HepG2 (cell line): ENCODE data around the gene PPP2R2C. TPM values are rescaled to one million over a fixed set of nuclear protein-coding genes. Genes with fewer than 3 reads are reported as not detected.

Source experiments
- ATAC-seq: fragments of 200-7000 bp; cut with Tn5 transposase; 3 replicates; pipeline ENCODE4 v1.9.1; 2020; ENCODE audit warnings: mild to moderate bottlenecking, moderate library complexity
- BruUV-seq: library from RNA; stranded (reverse); fragments of 400-500 nt; replicated peaks from 2 replicates; lab custom pipeline; 2021; lab: Mats Ljungman, UMichigan
- CTCF ChIA-PET: fragments of 300-600 bp; formaldehyde crosslinking; extraction: SDS; loops from one replicate; lab custom pipeline; 2021; ENCODE audit warnings: low total read pairs, inconsistent platforms, low intra/inter-chr PET ratio; lab: Yijun Ruan, JAX
- POLR2A ChIA-PET: fragments of 350-600 bp; sonication (Branson Sonifier 250); formaldehyde crosslinking; loops from one replicate; lab custom pipeline; 2020; ENCODE audit warnings: antibody characterized with exemption, inconsistent platforms; lab: Yijun Ruan, JAX
- DNase-seq: peaks from one replicate; pipeline ENCODE4 v3.0.0-alpha.2; 2015; ENCODE audit warnings: low spot score
- FAIRE-seq: peaks from 3 replicates; lab custom pipeline; 2011; peaks lifted over from hg19 to GRCh38; lab: Jason Lieb, UNC
- H2AFZ ChIP-seq: one replicate; pipeline ENCODE4 v1.6.1; 2011; ENCODE audit warnings: low read length, inconsistent platforms
- H3K27ac ChIP-seq: fragments of 300-600 bp; 3 replicates; pipeline ENCODE4 v1.8.0; 2011; ENCODE audit warnings: mixed run types, mild to moderate bottlenecking, mixed read lengths, low read length, inconsistent platforms; ENCODE audit not compliant: insufficient read depth; ENCODE audit errors: extremely low read length
- H3K27me3 ChIP-seq, 2 experiments: fragments of 200-600 bp in 1 of 2; 2 replicates in 1 of 2; 3 replicates in 1 of 2; pipeline versions ENCODE4 v1.6.0 to v1.8.0; 2011; ENCODE audit warnings: low read length in 2 of 2, mild to moderate bottlenecking in 2 of 2, moderate library complexity in 2 of 2, inconsistent platforms in 1 of 2; ENCODE audit not compliant: insufficient read depth in 2 of 2, control insufficient read depth in 1 of 2
- H3K36me3 ChIP-seq, 2 experiments: fragments of 200-600 bp in 1 of 2; replicated peaks in 1 of 2; 2 replicates in 1 of 2; 3 replicates in 1 of 2; pipeline versions ENCODE4 v1.5.1 to v1.8.0; 2011; ENCODE audit warnings: low read length in 2 of 2, inconsistent platforms in 1 of 2; ENCODE audit not compliant: insufficient read depth in 2 of 2, control insufficient read depth in 1 of 2
- H3K4me1 ChIP-seq: 2 replicates; pipeline ENCODE4 v1.5.1; 2012; ENCODE audit warnings: low read length, inconsistent platforms; ENCODE audit not compliant: insufficient read depth
- H3K4me2 ChIP-seq: 2 replicates; pipeline ENCODE4 v1.6.0; 2011; ENCODE audit warnings: low read depth, low read length, inconsistent platforms
- H3K4me3 ChIP-seq, 3 experiments: fragments of 200-600 bp in 1 of 3; sonication (generic), shearing (Covaris generic) in 1 of 3; replicated peaks in 1 of 3; 2 replicates each; pipeline ENCODE4 v1.5.1; 2011 to 2016; ENCODE audit warnings: low read length in 3 of 3, inconsistent platforms in 2 of 3, low read depth in 2 of 3, mild to moderate bottlenecking in 2 of 3, control low read depth in 1 of 3, mixed read lengths in 1 of 3; ENCODE audit not compliant: insufficient read depth in 1 of 3
- H3K79me2 ChIP-seq: one replicate; pipeline ENCODE4 v1.6.1; 2011; ENCODE audit warnings: low read length, inconsistent platforms; ENCODE audit not compliant: insufficient read depth
- H3K9ac ChIP-seq: 2 replicates; pipeline ENCODE4 v1.6.0; 2011; ENCODE audit warnings: mild to moderate bottlenecking, low read depth, low read length, inconsistent platforms; ENCODE audit not compliant: insufficient read depth
- H3K9me3 ChIP-seq: 2 replicates; pipeline ENCODE4 v1.5.1; 2012; ENCODE audit warnings: mild to moderate bottlenecking, low read length
- H4K20me1 ChIP-seq: 2 replicates; pipeline ENCODE4 v1.6.0; 2011; ENCODE audit warnings: inconsistent platforms, mild to moderate bottlenecking, low read length, moderate library complexity; ENCODE audit not compliant: insufficient read depth
- ADNP ChIP-seq: sonication (generic); formaldehyde crosslinking; IDR thresholded peaks from 2 replicates; pipeline ENCODE4 v1.4.0; 2020; ENCODE audit warnings: missing genetic modification reagents
- AHR ChIP-seq: IDR thresholded peaks from 2 replicates; pipeline ENCODE4 v1.6.1; 2018; ENCODE audit warnings: missing genetic modification reagents, missing compliant biosample characterization
- SIN3B ChIP-seq: fragments of 150-350 bp; IDR thresholded peaks from 2 replicates; pipeline ENCODE4 v1.6.1; 2014; ENCODE audit warnings: low read length
- SYNCRIP ChIP-seq: fragments of 200-400 bp; formaldehyde crosslinking; IDR thresholded peaks from 2 replicates; pipeline ENCODE4 v1.6.1; 2018; ENCODE audit warnings: mild to moderate bottlenecking, low read depth, low read length; ENCODE audit not compliant: insufficient read depth
- ZNF589 ChIP-seq: sonication (generic); formaldehyde crosslinking; conservative IDR thresholded peaks from 2 replicates; pipeline ENCODE4 v1.8.0; 2022; ENCODE audit warnings: mild to moderate bottlenecking, moderate library complexity, missing genetic modification reagents
- ZNF724P ChIP-seq: sonication (generic); formaldehyde crosslinking; IDR thresholded peaks from 2 replicates; pipeline ENCODE4 v1.8.0; 2022; ENCODE audit warnings: missing genetic modification reagents, borderline replicate concordance
- ZNF737 ChIP-seq: sonication (generic); formaldehyde crosslinking; IDR thresholded peaks from 2 replicates; pipeline ENCODE4 v1.5.0; 2020; ENCODE audit warnings: missing genetic modification reagents, mild to moderate bottlenecking, borderline replicate concordance
- ZSCAN22 ChIP-seq: sonication (generic); formaldehyde crosslinking; IDR thresholded peaks from 2 replicates; pipeline ENCODE4 v1.4.0; 2020; ENCODE audit warnings: mild to moderate bottlenecking, missing genetic modification reagents
- WGBS: methylation state at CpG from one replicate; pipeline ENCODE4 v1.1.6; 2017; ENCODE audit warnings: low lambda C conversion rate; 5-methylcytosine and 5-hydroxymethylcytosine counted together
- in situ Hi-C: cut with HindIII; loops from 2 replicates; pipeline ENCODE4 v1.10.0; 2017; ENCODE audit warnings: low pct_unique_long_range_greater_than_20kb; ENCODE audit not compliant: extremely low pct_ligation_motif_present
- intact Hi-C: fragments of 100-400 bp; cut with micrococcal nuclease; formaldehyde crosslinking; loops from one replicate; pipeline ENCODE4 v1.10.0; 2022; ENCODE audit not compliant: unreplicated experiment
- polyA plus RNA-seq, 8 experiments: library from polyadenylated mRNA; depleted of rRNA in 3 of 8; stranded (reverse) in 7 of 8; unstranded in 1 of 8; fragments of >200 nt; fragmentation: Illumina TruSeq in 4 of 8; extraction: Trizol in 4 of 8; gene quantifications; 2 replicates each; pipeline versions ENCODE4 v1.2.1 to v1.2.3, GENCODE V29; 2011 to 2016; ENCODE audit warnings: low read depth in 4 of 8, missing spikeins in 1 of 8, mixed read lengths in 1 of 8; ENCODE audit not compliant: insufficient read depth in 1 of 8
- total RNA-seq, 5 experiments: library from RNA; depleted of rRNA; stranded (reverse); fragments of >200 nt; fragmentation: Illumina TruSeq; extraction: Trizol; gene quantifications; 2 replicates each; pipeline ENCODE4 v1.2.3, GENCODE V29; 2016; ENCODE audit warnings: low read depth in 1 of 5
- TF ChIP-seq, protein P1 (sequence below): sonication (generic); formaldehyde crosslinking; IDR thresholded peaks from 2 replicates; pipeline ENCODE4 v1.4.0; 2020; ENCODE audit warnings: missing genetic modification reagents
- TF ChIP-seq, protein P2 (sequence below): sonication (generic); formaldehyde crosslinking; IDR thresholded peaks from 2 replicates; pipeline ENCODE4 v1.8.0; 2022; ENCODE audit warnings: mild to moderate bottlenecking, missing genetic modification reagents, moderate library complexity

Gene PPP2R2C
- total and polyA plus RNA-seq, 2 of the 13 experiments (the other 11 are each of a cell fraction or from before 2014, with no cell fraction given), result 0.60 to 8.6 TPM

DNA sequence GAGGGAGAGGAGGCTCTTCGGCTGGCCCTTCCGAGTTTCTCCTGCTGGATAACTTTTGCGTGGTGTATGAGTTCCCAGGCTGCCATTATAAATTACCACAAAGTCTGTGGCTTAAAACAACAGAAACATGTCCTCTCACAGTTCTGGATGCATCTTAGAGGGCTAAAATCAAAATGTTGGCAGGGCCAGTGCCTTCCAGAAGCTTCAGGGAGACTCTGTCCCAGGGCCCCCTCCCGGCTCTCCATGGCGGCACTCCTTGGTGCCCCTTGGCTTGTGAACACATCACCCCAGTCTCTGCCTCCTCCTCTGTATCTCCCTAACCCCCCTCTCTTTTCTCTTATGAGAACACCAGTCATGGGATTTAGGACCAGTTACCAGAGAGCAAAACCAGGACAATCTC, 23.3 kb upstream of the PPP2R2C start:
- H3K36me3 ChIP-seq, result no peaks in the 10 kb centered on the region
- TF ChIP-seq SYNCRIP, result no peak
- TF ChIP-seq ZNF589 (CRISPR knock-in tag), result no peak
- TF ChIP-seq ZNF724P, result no peak
- TF ChIP-seq ZSCAN22 (CRISPR knock-in tag), result no peak
- no peaks in the 10 kb centered on the region for H3K9me3 ChIP-seq
- H4K20me1 ChIP-seq, result 0 out of 2 replicates have a peak, but pooled peaks cover 3% of the 10 kb centered on the region
- WGBS, result 61% methylated on average over 5 of the region's 5 CpGs
- H3K4me2 ChIP-seq, result no peak overlapping the region
- in situ Hi-C loops, result no loop called here
- H3K79me2 ChIP-seq, result no peaks in the 10 kb centered on the region
- no peak overlapping the region for H3K27ac ChIP-seq
- H2AFZ ChIP-seq, result no peak overlapping the region
- ATAC-seq (no peak), FAIRE-seq (no peak), DNase-seq (no peak)
- H3K27me3 ChIP-seq, result peaks cover 4 to 31% of the 10 kb centered on the region in 2 experiments; a peak in 4 of 5 replicates
- BruUV-seq, result no TSS peak
- ChIA-PET CTCF (no interaction called here), POLR2A (no interaction called here)
- intact Hi-C loops, result no loop called here
- no peaks in the 10 kb centered on the region for H3K4me1 ChIP-seq
- H3K9ac ChIP-seq, result no peak overlapping the region
- H3K4me3 ChIP-seq, result no peak overlapping the region

DNA sequence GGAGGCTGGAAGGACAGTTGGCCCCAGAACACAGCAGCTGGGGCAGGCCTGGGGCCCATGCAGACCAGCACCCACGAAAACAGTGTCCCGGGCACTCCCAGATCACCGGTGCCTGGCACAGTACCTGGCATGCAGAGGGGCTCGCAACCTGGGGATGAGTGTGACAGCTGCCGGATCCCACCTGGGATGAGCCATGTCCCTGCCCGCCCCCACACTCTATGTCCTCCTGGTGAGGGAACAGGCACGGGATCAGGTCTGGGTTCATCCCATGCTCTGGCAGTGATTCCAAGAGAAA, 22.8 kb upstream of the PPP2R2C start:
- H3K9ac ChIP-seq, result no peak overlapping the region
- ChIA-PET POLR2A (no interaction called here), CTCF (no interaction called here)
- 0 out of 2 replicates have a peak, but pooled peaks cover 3% of the 10 kb centered on the region for H4K20me1 ChIP-seq
- DNase-seq (no peak), FAIRE-seq (no peak), ATAC-seq (no peak)
- no peaks in the 10 kb centered on the region for H3K4me1 ChIP-seq
- no peaks in the 10 kb centered on the region for H3K79me2 ChIP-seq
- H2AFZ ChIP-seq, result no peak overlapping the region
- no peaks in the 10 kb centered on the region for H3K36me3 ChIP-seq
- H3K4me2 ChIP-seq, result no peak overlapping the region
- no peak for TF ChIP-seq ADNP (CRISPR knock-in tag)
- no peak for TF ChIP-seq ZNF737 (CRISPR knock-in tag)
- TF ChIP-seq SIN3B, result no peak
- TF ChIP-seq, protein P1, sequence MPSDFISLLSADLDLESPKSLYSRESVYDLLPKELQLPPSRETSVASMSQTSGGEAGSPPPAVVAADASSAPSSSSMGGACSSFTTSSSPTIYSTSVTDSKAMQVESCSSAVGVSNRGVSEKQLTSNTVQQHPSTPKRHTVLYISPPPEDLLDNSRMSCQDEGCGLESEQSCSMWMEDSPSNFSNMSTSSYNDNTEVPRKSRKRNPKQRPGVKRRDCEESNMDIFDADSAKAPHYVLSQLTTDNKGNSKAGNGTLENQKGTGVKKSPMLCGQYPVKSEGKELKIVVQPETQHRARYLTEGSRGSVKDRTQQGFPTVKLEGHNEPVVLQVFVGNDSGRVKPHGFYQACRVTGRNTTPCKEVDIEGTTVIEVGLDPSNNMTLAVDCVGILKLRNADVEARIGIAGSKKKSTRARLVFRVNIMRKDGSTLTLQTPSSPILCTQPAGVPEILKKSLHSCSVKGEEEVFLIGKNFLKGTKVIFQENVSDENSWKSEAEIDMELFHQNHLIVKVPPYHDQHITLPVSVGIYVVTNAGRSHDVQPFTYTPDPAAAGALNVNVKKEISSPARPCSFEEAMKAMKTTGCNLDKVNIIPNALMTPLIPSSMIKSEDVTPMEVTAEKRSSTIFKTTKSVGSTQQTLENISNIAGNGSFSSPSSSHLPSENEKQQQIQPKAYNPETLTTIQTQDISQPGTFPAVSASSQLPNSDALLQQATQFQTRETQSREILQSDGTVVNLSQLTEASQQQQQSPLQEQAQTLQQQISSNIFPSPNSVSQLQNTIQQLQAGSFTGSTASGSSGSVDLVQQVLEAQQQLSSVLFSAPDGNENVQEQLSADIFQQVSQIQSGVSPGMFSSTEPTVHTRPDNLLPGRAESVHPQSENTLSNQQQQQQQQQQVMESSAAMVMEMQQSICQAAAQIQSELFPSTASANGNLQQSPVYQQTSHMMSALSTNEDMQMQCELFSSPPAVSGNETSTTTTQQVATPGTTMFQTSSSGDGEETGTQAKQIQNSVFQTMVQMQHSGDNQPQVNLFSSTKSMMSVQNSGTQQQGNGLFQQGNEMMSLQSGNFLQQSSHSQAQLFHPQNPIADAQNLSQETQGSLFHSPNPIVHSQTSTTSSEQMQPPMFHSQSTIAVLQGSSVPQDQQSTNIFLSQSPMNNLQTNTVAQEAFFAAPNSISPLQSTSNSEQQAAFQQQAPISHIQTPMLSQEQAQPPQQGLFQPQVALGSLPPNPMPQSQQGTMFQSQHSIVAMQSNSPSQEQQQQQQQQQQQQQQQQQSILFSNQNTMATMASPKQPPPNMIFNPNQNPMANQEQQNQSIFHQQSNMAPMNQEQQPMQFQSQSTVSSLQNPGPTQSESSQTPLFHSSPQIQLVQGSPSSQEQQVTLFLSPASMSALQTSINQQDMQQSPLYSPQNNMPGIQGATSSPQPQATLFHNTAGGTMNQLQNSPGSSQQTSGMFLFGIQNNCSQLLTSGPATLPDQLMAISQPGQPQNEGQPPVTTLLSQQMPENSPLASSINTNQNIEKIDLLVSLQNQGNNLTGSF (CRISPR knock-in tag), result no peak
- TF ChIP-seq, protein P2, sequence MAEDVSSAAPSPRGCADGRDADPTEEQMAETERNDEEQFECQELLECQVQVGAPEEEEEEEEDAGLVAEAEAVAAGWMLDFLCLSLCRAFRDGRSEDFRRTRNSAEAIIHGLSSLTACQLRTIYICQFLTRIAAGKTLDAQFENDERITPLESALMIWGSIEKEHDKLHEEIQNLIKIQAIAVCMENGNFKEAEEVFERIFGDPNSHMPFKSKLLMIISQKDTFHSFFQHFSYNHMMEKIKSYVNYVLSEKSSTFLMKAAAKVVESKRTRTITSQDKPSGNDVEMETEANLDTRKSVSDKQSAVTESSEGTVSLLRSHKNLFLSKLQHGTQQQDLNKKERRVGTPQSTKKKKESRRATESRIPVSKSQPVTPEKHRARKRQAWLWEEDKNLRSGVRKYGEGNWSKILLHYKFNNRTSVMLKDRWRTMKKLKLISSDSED, result no peak
- TF ChIP-seq AHR, result no peak
- 20% methylated on average over 2 of the region's 7 CpGs for WGBS
- H3K27me3 ChIP-seq, result peaks cover 4 to 28% of the 10 kb centered on the region in 2 experiments; a peak in 4 of 5 replicates
- intact Hi-C loops (no loop called here), in situ Hi-C loops (no loop called here)
- no peaks in the 10 kb centered on the region for H3K9me3 ChIP-seq
- BruUV-seq, result no TSS peak
- no peak overlapping the region for H3K27ac ChIP-seq
- H3K4me3 ChIP-seq, result no peak overlapping the region
